Measurements from ENCODE around the gene CACNA1B. TPM values are rescaled to one million over a fixed set of nuclear protein-coding genes. Genes with fewer than 3 reads are reported as not detected.

Gene CACNA1B
- total RNA-seq, 1 experiment from 2014 or later, result 1.7 TPM

DNA sequence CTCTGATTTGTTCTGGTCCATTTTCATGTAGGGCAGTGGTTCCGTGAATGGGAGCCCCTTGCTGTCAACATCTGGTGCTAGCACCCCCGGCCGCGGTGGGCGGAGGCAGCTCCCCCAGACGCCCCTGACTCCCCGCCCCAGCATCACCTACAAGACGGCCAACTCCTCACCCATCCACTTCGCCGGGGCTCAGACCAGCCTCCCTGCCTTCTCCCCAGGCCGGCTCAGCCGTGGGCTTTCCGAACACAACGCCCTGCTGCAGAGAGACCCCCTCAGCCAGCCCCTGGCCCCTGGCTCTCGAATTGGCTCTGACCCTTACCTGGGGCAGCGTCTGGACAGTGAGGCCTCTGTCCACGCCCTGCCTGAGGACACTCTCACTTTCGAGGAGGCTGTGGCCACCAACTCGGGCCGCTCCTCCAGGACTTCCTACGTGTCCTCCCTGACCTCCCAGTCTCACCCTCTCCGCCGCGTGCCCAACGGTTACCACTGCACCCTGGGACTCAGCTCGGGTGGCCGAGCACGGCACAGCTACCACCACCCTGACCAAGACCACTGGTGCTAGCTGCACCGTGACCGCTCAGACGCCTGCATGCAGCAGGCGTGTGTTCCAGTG is 244.0 kb downstream of the CACNA1B start:
- Histone ChIP-seq H3K9ac (ENCODE audit: low read length) (no peak overlapping the region), H3K4me2 (ENCODE audit: low read length) (no peak overlapping the region), H3K36me3 (ENCODE audit: control insufficient read depth in 1 of 2, insufficient read depth in 2 of 2, low read length in 2 of 2) (no peaks in the 10 kb centered on the region), H3K9me3 (ENCODE audit: control insufficient read depth in 1 of 2, insufficient read depth in 1 of 2, low read depth in 1 of 2, low read length in 2 of 2) (no peaks in the 10 kb centered on the region), H3K27ac (ENCODE audit: low read depth, low read length) (no peak overlapping the region), H3K9me2 (ENCODE audit: insufficient read depth) (no peaks in the 10 kb centered on the region), H3K27me3 (ENCODE audit: insufficient read depth, low read length) (no peaks in the 10 kb centered on the region), H4K20me1 (ENCODE audit: insufficient read depth) (no peaks in the 10 kb centered on the region), H3K4me3 (replicated peaks in 1 of 2; ENCODE audit: low read depth in 1 of 2, low read length in 2 of 2) (no peak overlapping the region), H3K4me1 (ENCODE audit: control insufficient read depth in 1 of 2, insufficient read depth in 2 of 2, low read length in 2 of 2) (no peaks in the 10 kb centered on the region), H3K79me2 (ENCODE audit: insufficient read depth, low read length) (no peaks in the 10 kb centered on the region), H2AFZ (ENCODE audit: low read depth, low read length, poor library complexity, severe bottlenecking) (no peak overlapping the region)
- intact Hi-C loops (cut with micrococcal nuclease), result no loop called here
- ChIA-PET POLR2A (no interaction called here), CTCF (no interaction called here), RAD21 (ENCODE audit: low non-redundant PET in 1 of 2, low total read pairs in 2 of 2, uncharacterized antibody in 2 of 2, unreplicated experiment in 2 of 2) (no interaction called here)
- ATAC-seq (no peak), DNase-seq (ENCODE audit: low read depth, low spot score) (no peak)
- BruUV-seq (replicated peaks), result no TSS peak
- TF ChIP-seq RAD21 (IDR thresholded peaks at IDR 0.05; ENCODE audit: low read depth) (no peak), REST (IDR thresholded peaks at IDR 0.05; ENCODE audit: low read depth) (no peak), TCF7L2 (IDR thresholded peaks at IDR 0.05; ENCODE audit: borderline replicate concordance, extremely low read depth, insufficient read depth, insufficient read length) (no peak), YY1 (IDR thresholded peaks at IDR 0.05; ENCODE audit: extremely low read depth, insufficient replicate concordance, low read depth, low read length) (no peak), CEBPB (IDR thresholded peaks at IDR 0.05; ENCODE audit: low read depth) (no peak), ELF1 (IDR thresholded peaks at IDR 0.05; ENCODE audit: borderline replicate concordance, low read depth) (no peak), ATF3 (IDR thresholded peaks at IDR 0.05) (no peak), EZH2 (IDR thresholded peaks at IDR 0.05) (no peak), SP1 (IDR thresholded peaks at IDR 0.05; ENCODE audit: low read depth) (no peak), SRF (IDR thresholded peaks at IDR 0.05; ENCODE audit: low read depth) (no peak), FOSL1 (IDR thresholded peaks at IDR 0.05; ENCODE audit: low read depth) (no peak), CBX3 (IDR thresholded peaks at IDR 0.05; ENCODE audit: low read depth) (no peak), ZFX (IDR thresholded peaks at IDR 0.05) (no peak), CTCF (IDR thresholded peaks at IDR 0.05 in 2 of 3, conservative IDR thresholded peaks at IDR 0.05 in 1 of 3; ENCODE audit: borderline replicate concordance in 1 of 3, insufficient read depth in 1 of 3, low read depth in 2 of 3, low read length in 2 of 3) (no peak), JUND (IDR thresholded peaks at IDR 0.05) (no peak), EGR1 (IDR thresholded peaks at IDR 0.05; ENCODE audit: low read depth) (no peak), POLR2AphosphoS5 (IDR thresholded peaks at IDR 0.05; ENCODE audit: low read depth, low read length) (no peak), SIN3A (IDR thresholded peaks at IDR 0.05; ENCODE audit: low read depth) (no peak)
- TF ChIP-seq, protein P1, sequence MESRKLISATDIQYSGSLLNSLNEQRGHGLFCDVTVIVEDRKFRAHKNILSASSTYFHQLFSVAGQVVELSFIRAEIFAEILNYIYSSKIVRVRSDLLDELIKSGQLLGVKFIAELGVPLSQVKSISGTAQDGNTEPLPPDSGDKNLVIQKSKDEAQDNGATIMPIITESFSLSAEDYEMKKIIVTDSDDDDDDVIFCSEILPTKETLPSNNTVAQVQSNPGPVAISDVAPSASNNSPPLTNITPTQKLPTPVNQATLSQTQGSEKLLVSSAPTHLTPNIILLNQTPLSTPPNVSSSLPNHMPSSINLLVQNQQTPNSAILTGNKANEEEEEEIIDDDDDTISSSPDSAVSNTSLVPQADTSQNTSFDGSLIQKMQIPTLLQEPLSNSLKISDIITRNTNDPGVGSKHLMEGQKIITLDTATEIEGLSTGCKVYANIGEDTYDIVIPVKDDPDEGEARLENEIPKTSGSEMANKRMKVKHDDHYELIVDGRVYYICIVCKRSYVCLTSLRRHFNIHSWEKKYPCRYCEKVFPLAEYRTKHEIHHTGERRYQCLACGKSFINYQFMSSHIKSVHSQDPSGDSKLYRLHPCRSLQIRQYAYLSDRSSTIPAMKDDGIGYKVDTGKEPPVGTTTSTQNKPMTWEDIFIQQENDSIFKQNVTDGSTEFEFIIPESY (IDR thresholded peaks at IDR 0.05; ENCODE audit: extremely low read depth, insufficient replicate concordance, low read length), result no peak
